PC-9 (cell line): Measurements from ENCODE around the gene IFIT2.

ENCODE experiments used
- EZH2 ChIP-seq: fragments of 200-600 bp; sonication (generic); IDR thresholded peaks from 2 replicates; pipeline ENCODE4 v1.8.0; 2017; ENCODE audit warnings: antibody characterized with exemption, low read depth
- TF ChIP-seq, protein P1 (sequence below): fragments of 200-600 bp; sonication (generic); conservative IDR thresholded peaks from 2 replicates; pipeline ENCODE4 v1.6.1; 2017; ENCODE audit warnings: mixed run types, antibody characterized with exemption, mild to moderate bottlenecking, moderate library complexity

DNA sequence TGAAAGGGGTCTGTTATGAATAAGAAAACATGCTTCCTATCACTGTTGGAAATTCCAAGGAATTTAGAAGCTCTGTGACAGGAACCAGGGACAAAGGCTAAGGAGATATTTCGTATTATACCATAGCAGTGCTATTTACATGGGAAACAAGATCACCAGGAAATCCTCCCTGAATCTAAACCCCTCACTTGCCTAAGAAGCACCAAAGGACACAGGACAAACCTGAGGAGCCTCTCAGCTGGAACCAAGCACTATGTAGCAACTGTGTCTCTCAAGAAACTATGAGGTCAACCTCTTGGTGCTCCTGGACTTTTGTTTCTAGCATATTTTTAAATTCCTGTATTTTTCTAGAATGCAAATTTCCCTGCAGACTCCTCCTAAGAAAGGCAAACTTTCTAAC lies 55.2 kb downstream of the IFIT2 start:
- TF ChIP-seq, protein P1, sequence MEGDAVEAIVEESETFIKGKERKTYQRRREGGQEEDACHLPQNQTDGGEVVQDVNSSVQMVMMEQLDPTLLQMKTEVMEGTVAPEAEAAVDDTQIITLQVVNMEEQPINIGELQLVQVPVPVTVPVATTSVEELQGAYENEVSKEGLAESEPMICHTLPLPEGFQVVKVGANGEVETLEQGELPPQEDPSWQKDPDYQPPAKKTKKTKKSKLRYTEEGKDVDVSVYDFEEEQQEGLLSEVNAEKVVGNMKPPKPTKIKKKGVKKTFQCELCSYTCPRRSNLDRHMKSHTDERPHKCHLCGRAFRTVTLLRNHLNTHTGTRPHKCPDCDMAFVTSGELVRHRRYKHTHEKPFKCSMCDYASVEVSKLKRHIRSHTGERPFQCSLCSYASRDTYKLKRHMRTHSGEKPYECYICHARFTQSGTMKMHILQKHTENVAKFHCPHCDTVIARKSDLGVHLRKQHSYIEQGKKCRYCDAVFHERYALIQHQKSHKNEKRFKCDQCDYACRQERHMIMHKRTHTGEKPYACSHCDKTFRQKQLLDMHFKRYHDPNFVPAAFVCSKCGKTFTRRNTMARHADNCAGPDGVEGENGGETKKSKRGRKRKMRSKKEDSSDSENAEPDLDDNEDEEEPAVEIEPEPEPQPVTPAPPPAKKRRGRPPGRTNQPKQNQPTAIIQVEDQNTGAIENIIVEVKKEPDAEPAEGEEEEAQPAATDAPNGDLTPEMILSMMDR: no peak
- TF ChIP-seq EZH2: no peak
